ENCODE data around the gene CFAP61.

DNA sequence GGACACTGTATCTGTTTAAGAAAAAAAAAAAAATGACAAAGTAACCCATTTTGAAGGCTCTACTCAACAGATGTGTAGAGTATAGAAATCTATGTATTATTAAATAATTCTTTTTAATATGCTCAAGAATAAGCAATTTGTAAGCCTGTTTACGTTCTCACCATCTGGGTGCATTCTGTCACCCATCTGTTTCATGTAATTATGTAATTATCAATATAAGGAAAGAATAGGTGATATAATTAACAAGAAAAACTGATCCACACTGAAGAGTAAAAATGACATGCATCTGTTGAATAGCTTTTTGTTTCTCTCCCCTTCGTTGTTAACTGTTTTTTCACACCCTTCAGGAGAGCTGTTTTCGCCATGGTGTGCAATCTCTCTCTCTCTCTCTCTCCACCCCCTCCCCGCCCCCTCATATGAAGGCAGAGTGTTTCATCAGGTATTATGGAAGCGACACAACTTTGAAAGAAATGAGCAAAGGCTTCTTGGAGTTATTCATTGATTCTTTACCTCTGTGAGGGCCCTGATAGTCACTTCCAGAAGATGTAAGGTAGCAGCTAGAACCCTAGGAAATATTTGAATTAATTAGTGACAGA, 161.3 kb downstream of the CFAP61 start:
- TF ChIP-seq, protein P1, sequence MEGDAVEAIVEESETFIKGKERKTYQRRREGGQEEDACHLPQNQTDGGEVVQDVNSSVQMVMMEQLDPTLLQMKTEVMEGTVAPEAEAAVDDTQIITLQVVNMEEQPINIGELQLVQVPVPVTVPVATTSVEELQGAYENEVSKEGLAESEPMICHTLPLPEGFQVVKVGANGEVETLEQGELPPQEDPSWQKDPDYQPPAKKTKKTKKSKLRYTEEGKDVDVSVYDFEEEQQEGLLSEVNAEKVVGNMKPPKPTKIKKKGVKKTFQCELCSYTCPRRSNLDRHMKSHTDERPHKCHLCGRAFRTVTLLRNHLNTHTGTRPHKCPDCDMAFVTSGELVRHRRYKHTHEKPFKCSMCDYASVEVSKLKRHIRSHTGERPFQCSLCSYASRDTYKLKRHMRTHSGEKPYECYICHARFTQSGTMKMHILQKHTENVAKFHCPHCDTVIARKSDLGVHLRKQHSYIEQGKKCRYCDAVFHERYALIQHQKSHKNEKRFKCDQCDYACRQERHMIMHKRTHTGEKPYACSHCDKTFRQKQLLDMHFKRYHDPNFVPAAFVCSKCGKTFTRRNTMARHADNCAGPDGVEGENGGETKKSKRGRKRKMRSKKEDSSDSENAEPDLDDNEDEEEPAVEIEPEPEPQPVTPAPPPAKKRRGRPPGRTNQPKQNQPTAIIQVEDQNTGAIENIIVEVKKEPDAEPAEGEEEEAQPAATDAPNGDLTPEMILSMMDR (IDR thresholded peaks at IDR 0.05; ENCODE audit: insufficient read depth, low read depth, low read length): no peak
- no peak for TF ChIP-seq EZH2 (IDR thresholded peaks at IDR 0.05; ENCODE audit: insufficient read depth, low read length)

Measured in astrocyte (in vitro differentiated cells and primary cell).